Vagina (tissue), 2 donors: ENCODE measurements around the gene IQGAP3.

ENCODE experiments used
- CTCF ChIP-seq, 3 experiments: fragments of 450-650 bp in 2 of 3; fragments of 200-600 bp in 1 of 3; sonication (generic) in 1 of 3; IDR thresholded peaks; one replicate each; pipeline ENCODE4 v1.5.1; 2017 to 2019; ENCODE audit warnings: antibody characterized with exemption in 3 of 3, mild to moderate bottlenecking in 2 of 3, moderate library complexity in 2 of 3
- POLR2A ChIP-seq, 2 donors: fragments of 450-650 bp; IDR thresholded peaks; one replicate each; pipeline ENCODE4 v1.6.1; 2017; ENCODE audit warnings: antibody characterized with exemption in 2 of 2, mild to moderate bottlenecking in 2 of 2, moderate library complexity in 2 of 2
- POLR2AphosphoS5 ChIP-seq, 2 donors: sonication (generic); formaldehyde crosslinking; IDR thresholded peaks; one replicate each; pipeline ENCODE4 v1.9.0; 2017; ENCODE audit warnings: antibody characterized with exemption in 2 of 2, mild to moderate bottlenecking in 2 of 2, low read depth in 1 of 2; ENCODE audit not compliant: insufficient read depth in 1 of 2

- TF ChIP-seq CTCF (IDR thresholded peaks at IDR 0.05) = no peak
- TF ChIP-seq POLR2AphosphoS5 (IDR thresholded peaks at IDR 0.05; ENCODE audit: insufficient read depth in 1 of 2, low read depth in 1 of 2) = no peak
- TF ChIP-seq POLR2A (IDR thresholded peaks at IDR 0.05) = no peak
Observed at GRCh38 chr1:156584813-156585212, 12.4 kb upstream of the IQGAP3 start.
